GM18907 (cell line): ENCODE measurements around the gene CIAO2A.
A peak's percentile ranks its signal among the peaks of the same experiment; 100 is the strongest.

Source experiments
- ATAC-seq: cut with Tn5 transposase; IDR thresholded peaks from one replicate; pipeline ENCODE4 v1.9.1; 2021; ENCODE audit warnings: mild to moderate bottlenecking, moderate library complexity; ENCODE audit not compliant: unreplicated experiment

CIAO2A gene

GRCh38 chr15:64045101-64045435 lies 48.6 kb downstream of the CIAO2A start:
- no peak for ATAC-seq

GRCh38 chr15:64044300-64045100 lies 49.1 kb downstream of the CIAO2A start:
- ATAC-seq, result peak; percentile 57

- ATAC-seq, result no peak
Observed at GRCh38 chr15:64038878-64039610, 54.6 kb downstream of the CIAO2A start.

GRCh38 chr15:64037966-64038365 lies 55.7 kb downstream of the CIAO2A start:
- ATAC-seq, result no peak

GRCh38 chr15:64037116-64037515 lies 56.5 kb downstream of the CIAO2A start:
- ATAC-seq, result no peak

- no peak for ATAC-seq
Observed at GRCh38 chr15:64035525-64035924, 58.1 kb downstream of the CIAO2A start.

GRCh38 chr15:64034519-64034918 lies 59.1 kb downstream of the CIAO2A start:
- ATAC-seq, result no peak

GRCh38 chr15:64032329-64032728 lies 61.3 kb downstream of the CIAO2A start:
- ATAC-seq, result no peak

- no peak for ATAC-seq
Observed at GRCh38 chr15:64030123-64030522, 63.5 kb downstream of the CIAO2A start.

GRCh38 chr15:64029633-64030032 lies 64.0 kb downstream of the CIAO2A start:
- no peak for ATAC-seq

- no peak for ATAC-seq
Observed at GRCh38 chr15:64029110-64029509, 64.5 kb downstream of the CIAO2A start.

- ATAC-seq, result no peak
Observed at GRCh38 chr15:64026591-64026990, 67.0 kb downstream of the CIAO2A start.

GRCh38 chr15:64024172-64025050 lies 69.2 kb downstream of the CIAO2A start:
- no peak for ATAC-seq

- no peak for ATAC-seq
Observed at GRCh38 chr15:64023220-64023619, 70.4 kb downstream of the CIAO2A start.

GRCh38 chr15:64022571-64022970 lies 71.1 kb downstream of the CIAO2A start:
- no peak for ATAC-seq
